DOHH2 (cell line): ENCODE data around the gene C20orf204.
A peak's percentile ranks its signal among the peaks of the same experiment; 100 is the strongest.

Experiments
- H3F3A ChIP-seq: fragments of 200-600 bp; sonication (generic), shearing (Covaris generic); 2 replicates; pipeline ENCODE4 v1.6.0; 2016; ENCODE audit warnings: antibody characterized with exemption, mild to moderate bottlenecking; ENCODE audit not compliant: control insufficient read depth, insufficient read depth
- H3K27ac ChIP-seq: fragments of 200-600 bp; sonication (generic); 2 replicates; pipeline ENCODE4 v1.5.1; 2014; ENCODE audit warnings: low read depth, mild to moderate bottlenecking, low read length, moderate library complexity
- H3K27me3 ChIP-seq: fragments of 200-600 bp; sonication (generic); 2 replicates; pipeline ENCODE4 v1.6.1; 2014; ENCODE audit warnings: mild to moderate bottlenecking, low read length, mixed read lengths; ENCODE audit not compliant: control insufficient read depth
- H3K36me3 ChIP-seq: fragments of 200-600 bp; sonication (generic); 2 replicates; pipeline ENCODE4 v1.6.1; 2014; ENCODE audit warnings: mild to moderate bottlenecking, low read length, moderate library complexity, mixed read lengths; ENCODE audit not compliant: control insufficient read depth
- H3K4me1 ChIP-seq: fragments of 200-600 bp; sonication (generic); 2 replicates; pipeline ENCODE4 v1.6.1; 2014; ENCODE audit warnings: mild to moderate bottlenecking, low read length, mixed read lengths; ENCODE audit not compliant: control insufficient read depth
- H3K4me2 ChIP-seq: fragments of 200-600 bp; sonication (generic); 2 replicates; pipeline ENCODE4 v1.6.0; 2014; ENCODE audit warnings: mild to moderate bottlenecking, low read length, moderate library complexity
- H3K4me3 ChIP-seq: fragments of 200-600 bp; sonication (generic); 2 replicates; pipeline ENCODE4 v1.5.1; 2014; ENCODE audit warnings: mild to moderate bottlenecking, low read length, mixed read lengths
- H3K79me2 ChIP-seq: fragments of 200-600 bp; sonication (generic); 2 replicates; pipeline ENCODE4 v1.6.1; 2014; ENCODE audit warnings: mild to moderate bottlenecking, low read length, mixed read lengths; ENCODE audit not compliant: control insufficient read depth
- H3K9me2 ChIP-seq: fragments of 200-600 bp; sonication (generic); replicated peaks from 2 replicates; pipeline ENCODE4 v1.6.1; 2014; ENCODE audit warnings: mild to moderate bottlenecking, low read length, mixed read lengths; ENCODE audit not compliant: control insufficient read depth
- H3K9me3 ChIP-seq: fragments of 200-600 bp; sonication (generic); 2 replicates; pipeline ENCODE4 v1.6.1; 2014; ENCODE audit warnings: antibody characterized with exemption, low read length, mixed read lengths; ENCODE audit not compliant: control insufficient read depth, insufficient read depth
- H4K20me1 ChIP-seq: fragments of 200-600 bp; sonication (generic); 2 replicates; pipeline ENCODE4 v1.6.0; 2014; ENCODE audit warnings: low read depth, mild to moderate bottlenecking, antibody characterized with exemption, low read length, moderate library complexity; ENCODE audit not compliant: control insufficient read depth, insufficient read depth
- CTCF ChIP-seq: fragments of 200-600 bp; sonication (generic); IDR thresholded peaks from one replicate; pipeline ENCODE4 v1.5.1; 2014; ENCODE audit warnings: antibody characterized with exemption, mild to moderate bottlenecking, low read depth, low read length; ENCODE audit not compliant: poor library complexity, severe bottlenecking
- EZH2phosphoT487 ChIP-seq: fragments of 200-600 bp; sonication (generic); IDR thresholded peaks from 2 replicates; pipeline ENCODE4 v1.6.1; 2017; ENCODE audit warnings: borderline replicate concordance, mild to moderate bottlenecking, antibody characterized with exemption, low read length, moderate library complexity, mixed read lengths

Gene C20orf204

GRCh38 chr20:64071341-64072332, 35.7 kb downstream of the C20orf204 start:
- H3K27ac ChIP-seq: peak overlapping the region; percentile 70

GRCh38 chr20:64072498-64073063, 36.6 kb downstream of the C20orf204 start:
- H3K27me3 ChIP-seq: no peaks in the 10 kb centered on the region
- H4K20me1 ChIP-seq: no peaks in the 10 kb centered on the region
- H3K9me3 ChIP-seq: no peaks in the 10 kb centered on the region
- H3K4me1 ChIP-seq: peaks cover 52% of the 10 kb centered on the region
- no peak overlapping the region for H3K4me3 ChIP-seq
- H3F3A ChIP-seq: peaks cover 4% of the 10 kb centered on the region
- peaks cover 16% of the 10 kb centered on the region for H3K79me2 ChIP-seq
- H3K27ac ChIP-seq: peak overlapping the region; percentile 70
- TF ChIP-seq EZH2phosphoT487 (no peak), CTCF (no peak)
- H3K36me3 ChIP-seq: peaks cover 56% of the 10 kb centered on the region
- H3K4me2 ChIP-seq: peak overlapping the region; percentile 50
- no peaks in the 10 kb centered on the region for H3K9me2 ChIP-seq

More at GRCh38 chr20:64071341-64072332, 35.7 kb downstream of the C20orf204 start:
- peaks cover 7% of the 10 kb centered on the region for H3K79me2 ChIP-seq
- H3K27me3 ChIP-seq: no peaks in the 10 kb centered on the region
- TF ChIP-seq EZH2phosphoT487 (no peak), CTCF (no peak)
- no peaks in the 10 kb centered on the region for H4K20me1 ChIP-seq
- H3F3A ChIP-seq: 0 out of 2 replicates have a peak, but pooled peaks cover 2% of the 10 kb centered on the region
- peak overlapping the region; percentile 50 for H3K4me2 ChIP-seq
- peaks cover 49% of the 10 kb centered on the region for H3K36me3 ChIP-seq
- peaks cover 48% of the 10 kb centered on the region for H3K4me1 ChIP-seq
- H3K9me3 ChIP-seq: no peaks in the 10 kb centered on the region
- no peak overlapping the region; the same call in 1 of the 2 replicates for H3K4me3 ChIP-seq
- no peaks in the 10 kb centered on the region for H3K9me2 ChIP-seq

GRCh38 chr20:64073476-64074183, 37.6 kb downstream of the C20orf204 start:
- Histone ChIP-seq H3K4me1 (peaks cover 63% of the 10 kb centered on the region), H4K20me1 (no peaks in the 10 kb centered on the region), H3K9me2 (no peaks in the 10 kb centered on the region), H3K27me3 (no peaks in the 10 kb centered on the region), H3K9me3 (no peaks in the 10 kb centered on the region), H3K27ac (0 out of 2 replicates have a peak overlapping the region, but pooled peaks have one; percentile 70), H3F3A (peaks cover 12% of the 10 kb centered on the region), H3K4me2 (no peak overlapping the region), H3K4me3 (no peak overlapping the region), H3K79me2 (peaks cover 18% of the 10 kb centered on the region), H3K36me3 (peaks cover 58% of the 10 kb centered on the region)
- TF ChIP-seq CTCF (no peak), EZH2phosphoT487 (no peak)
